Measurements from ENCODE around the gene HDAC4.

GRCh38 chr2:239201531-239201876, 199.3 kb downstream of the HDAC4 start:
- TF ChIP-seq CTCF (IDR thresholded peaks at IDR 0.05), result no peak
- TF ChIP-seq POLR2A (IDR thresholded peaks at IDR 0.05), result no peak

Data from testis (tissue), 2 donors.